Naive thymus-derived CD4-positive, alpha-beta T cell (primary cell): ENCODE data around the gene STX2. TPM values are rescaled to one million over a fixed set of nuclear protein-coding genes. Genes with fewer than 3 reads are reported as not detected.
"Not testable (repeated sequence)": the region's sequence is repeated elsewhere in the genome, so short reads cannot be mapped to it uniquely, and the experiment has no call there.

Source experiments
- ATAC-seq: fragments of 150-1000 bp; cut with Tn5 transposase; 2 replicates; pipeline ENCODE4 v1.10.0; 2021; ENCODE audit warnings: mild to moderate bottlenecking, moderate library complexity
- CTCF ChIA-PET: fragments of 350-600 bp; sonication (Branson Sonifier 250); formaldehyde crosslinking; loops from one replicate; lab custom pipeline; 2021; ENCODE audit warnings: antibody characterized with exemption; lab: Charles Lee
- POLR2A ChIA-PET: fragments of 350-600 bp; sonication (Branson Sonifier 250); formaldehyde crosslinking; loops from one replicate; lab custom pipeline; 2021; ENCODE audit warnings: antibody characterized with exemption, inconsistent platforms; lab: Charles Lee
- DNase-seq, 9 donors: peaks; one replicate each; pipeline versions ENCODE4 v3.0.0 to v3.0.0-alpha.2; 2020 to 2022; ENCODE audit warnings: mixed read lengths in 1 of 9
- H3K27ac ChIP-seq: one replicate; pipeline ENCODE4 v1.7.0; 2013; ENCODE audit warnings: mild to moderate bottlenecking, low read depth, low read length, moderate library complexity
- H3K27me3 ChIP-seq, 2 donors: one replicate each; pipeline ENCODE4 v1.7.0; 2013; ENCODE audit warnings: low read length in 2 of 2, mild to moderate bottlenecking in 2 of 2, moderate library complexity in 2 of 2; ENCODE audit not compliant: control insufficient read depth in 2 of 2, insufficient read depth in 2 of 2
- H3K36me3 ChIP-seq, 3 experiments: 1 replicate in 2 of 3; 2 replicates in 1 of 3; pipeline ENCODE4 v1.7.0; 2013; ENCODE audit warnings: low read length in 3 of 3, mild to moderate bottlenecking in 3 of 3, moderate library complexity in 1 of 3; ENCODE audit not compliant: insufficient read depth in 3 of 3, control insufficient read depth in 2 of 3
- H3K4me1 ChIP-seq, 2 donors: one replicate each; pipeline ENCODE4 v1.7.0; 2013; ENCODE audit warnings: low read length in 2 of 2, mild to moderate bottlenecking in 2 of 2, moderate library complexity in 1 of 2; ENCODE audit not compliant: control insufficient read depth in 2 of 2, insufficient read depth in 2 of 2
- H3K4me3 ChIP-seq: 2 replicates; pipeline ENCODE4 v1.7.0; 2013; ENCODE audit warnings: mild to moderate bottlenecking, low read length
- H3K9me3 ChIP-seq, 3 experiments: 1 replicate in 2 of 3; 2 replicates in 1 of 3; pipeline ENCODE4 v1.7.0; 2013; ENCODE audit warnings: low read length in 3 of 3; ENCODE audit not compliant: control insufficient read depth in 2 of 3
- H3K27ac Mint-ChIP-seq, 9 donors: one replicate each; pipeline ENCODE4 v1.8.0; 2020 to 2022; ENCODE audit warnings: mixed read lengths in 9 of 9, mild to moderate bottlenecking in 8 of 9, moderate library complexity in 5 of 9, inconsistent platforms in 2 of 9
- H3K27me3 Mint-ChIP-seq, 5 donors: one replicate each; pipeline ENCODE4 v1.8.0; 2021 to 2022; ENCODE audit warnings: mixed read lengths in 5 of 5, mild to moderate bottlenecking in 1 of 5
- H3K36me3 Mint-ChIP-seq, 5 donors: one replicate each; pipeline ENCODE4 v1.8.0; 2020 to 2022; ENCODE audit warnings: mixed read lengths in 5 of 5, mild to moderate bottlenecking in 3 of 5, inconsistent platforms in 1 of 5
- H3K4me1 Mint-ChIP-seq, 7 donors: one replicate each; pipeline ENCODE4 v1.8.0; 2020 to 2022; ENCODE audit warnings: mixed read lengths in 7 of 7, mild to moderate bottlenecking in 3 of 7, inconsistent platforms in 1 of 7
- H3K4me3 Mint-ChIP-seq, 10 donors: one replicate each; pipeline ENCODE4 v1.8.0; 2020 to 2022; ENCODE audit warnings: mild to moderate bottlenecking in 10 of 10, mixed read lengths in 10 of 10, moderate library complexity in 6 of 10, inconsistent platforms in 2 of 10
- H3K9me3 Mint-ChIP-seq, 11 donors: one replicate each; pipeline ENCODE4 v1.8.0; 2020 to 2022; ENCODE audit warnings: mixed read lengths in 11 of 11, mild to moderate bottlenecking in 4 of 11, inconsistent platforms in 1 of 11, moderate library complexity in 1 of 11
- intact Hi-C, 2 donors: fragments of 100-400 bp; cut with micrococcal nuclease; formaldehyde crosslinking; loops; one replicate each; pipeline ENCODE4 v1.15.1; 2023
- polyA plus RNA-seq, 2 donors: library from polyadenylated mRNA; unstranded; fragments of 300-500 nt; fragmentation: Illumina TruSeq; gene quantifications; one replicate each; pipeline ENCODE4 v1.2.3, GENCODE V29; 2021
- total RNA-seq, 6 experiments: library from RNA in 5 of 6; stranded (reverse) in 5 of 6; gene quantifications; 1 replicate in 5 of 6; 2 replicates in 1 of 6; pipeline ENCODE4 v1.2.3 and lab custom pipeline; 2021 to 2026

The STX2 gene
- total and polyA plus RNA-seq, 7 experiments from 2014 or later: 7.6 to 30.3 (median 19.0) TPM

GRCh38 chr12:130850418-130851021, 11.5 kb upstream of the STX2 start:
- Histone ChIP-seq H3K36me3 (no peaks in the 10 kb centered on the region), H3K4me1 (no peaks in the 10 kb centered on the region), H3K9me3 (no peaks in the 10 kb centered on the region), H3K27ac (no peak overlapping the region), H3K27me3 (no peaks in the 10 kb centered on the region), H3K4me3 (no peak overlapping the region)
- Mint-ChIP-seq H3K27me3 (peaks cover 0 to 14% (median 6%) of the 10 kb centered on the region in 5 donors), H3K27ac (no peak overlapping the region), H3K4me3 (no peak overlapping the region), H3K9me3 (peaks cover 0 to 2% (median 0%) of the 10 kb centered on the region in 11 donors), H3K36me3 (no peaks in the 10 kb centered on the region), H3K4me1 (no peaks in the 10 kb centered on the region)
- no peak for DNase-seq
- ATAC-seq: no peak
- ChIA-PET CTCF (interaction anchor here (1.4 kb wide), 1 partner anchor 11 kb away, joined by 3 read pairs; the partner anchor contains the start of gene STX2), POLR2A (no interaction called here)
- intact Hi-C loops: no loop called here

DNA sequence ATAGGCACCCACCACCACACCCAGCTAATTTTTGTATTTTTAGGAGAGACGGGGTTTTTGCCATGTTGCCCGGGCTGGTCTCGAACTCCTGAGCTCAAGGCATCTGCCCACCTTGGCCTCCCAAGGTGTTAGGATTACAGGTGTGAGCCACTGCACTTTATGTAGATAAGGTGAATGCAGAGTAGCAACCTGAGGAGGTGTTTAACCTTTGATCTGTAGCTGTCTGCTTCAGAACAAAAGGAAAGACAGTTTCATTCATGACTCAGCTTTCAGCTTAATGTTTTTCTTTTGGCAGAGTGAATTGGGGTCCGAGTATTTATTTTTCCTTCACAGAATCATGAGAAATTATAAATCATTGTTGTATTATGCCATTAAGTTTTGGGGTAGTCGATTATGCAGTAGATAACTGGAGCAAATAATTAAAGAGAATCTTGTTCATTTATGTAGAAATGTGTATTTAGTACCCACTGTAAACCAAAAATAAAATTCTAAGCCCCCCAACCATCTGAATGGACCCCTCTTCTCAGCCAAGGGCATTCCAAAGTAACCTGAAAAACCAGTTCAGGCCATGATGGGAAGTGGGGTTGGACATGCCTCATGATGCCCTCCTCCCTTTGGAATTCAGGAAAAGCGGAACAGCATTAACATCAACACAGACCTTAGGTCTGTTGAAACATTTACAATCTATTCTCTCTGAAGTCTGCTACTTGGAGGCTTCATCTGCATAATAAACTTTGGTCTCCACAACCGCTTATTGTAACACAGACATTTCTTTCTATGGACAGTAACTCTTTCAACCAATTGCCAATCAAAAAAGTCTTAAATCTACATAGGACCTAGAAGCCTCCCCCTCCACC, 10.7 kb upstream of the STX2 start:
- Mint-ChIP-seq H3K4me1 (peaks cover 0 to 4% (median 0%) of the 10 kb centered on the region in 7 donors), H3K27me3 (peaks cover 0 to 10% (median 3%) of the 10 kb centered on the region in 5 donors), H3K4me3 (no peak overlapping the region), H3K36me3 (no peaks in the 10 kb centered on the region), H3K9me3 (peaks cover 0 to 2% (median 0%) of the 10 kb centered on the region in 11 donors), H3K27ac (no peak overlapping the region)
- no peak overlapping the region for H3K4me3 ChIP-seq
- DNase-seq (no peak), ATAC-seq (no peak)
- no peaks in the 10 kb centered on the region for H3K9me3 ChIP-seq
- H3K4me1 ChIP-seq: no peaks in the 10 kb centered on the region
- intact Hi-C loops: no loop called here
- no peaks in the 10 kb centered on the region for H3K36me3 ChIP-seq
- ChIA-PET POLR2A (interaction anchor here (0.5 kb wide), 1 partner anchor 98 kb away, joined by 3 read pairs; no protein-coding TSS in a partner anchor), CTCF (no interaction called here)
- H3K27me3 ChIP-seq: no peaks in the 10 kb centered on the region
- no peak overlapping the region for H3K27ac ChIP-seq

- H3K4me3 Mint-ChIP-seq, H3K27me3 Mint-ChIP-seq, H3K36me3 ChIP-seq, intact Hi-C loops, H3K9me3 ChIP-seq, H3K36me3 Mint-ChIP-seq, H3K4me1 Mint-ChIP-seq, CTCF ChIA-PET, ATAC-seq, H3K4me1 ChIP-seq, H3K4me3 ChIP-seq, H3K27ac ChIP-seq, H3K27ac Mint-ChIP-seq, H3K27me3 ChIP-seq, DNase-seq, H3K9me3 Mint-ChIP-seq: not testable (repeated sequence)
- POLR2A ChIA-PET: interaction anchor here (0.5 kb wide), 1 partner anchor 99 kb away, joined by 3 read pairs; no protein-coding TSS in a partner anchor
Observed at GRCh38 chr12:130848785-130849305, 9.8 kb upstream of the STX2 start.

DNA sequence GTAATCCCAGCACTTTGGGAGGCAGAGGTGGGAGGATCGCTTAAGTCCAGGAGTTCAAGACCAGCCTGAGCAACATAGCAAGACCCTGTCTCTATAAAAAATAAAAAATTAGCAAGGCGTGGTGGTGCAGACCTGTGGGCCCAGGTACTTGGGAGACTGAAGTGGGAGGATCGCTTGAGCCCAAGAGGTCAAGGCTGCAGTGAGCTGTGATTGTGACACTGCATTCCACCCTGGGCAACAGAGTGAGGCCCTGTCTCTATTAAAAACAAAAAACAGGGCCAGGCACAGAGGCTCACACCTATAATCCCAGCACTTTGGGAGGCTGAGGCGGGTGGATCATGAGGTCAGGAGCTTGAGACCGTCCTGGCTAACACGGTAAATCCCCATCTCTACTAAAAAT, 9.1 kb upstream of the STX2 start:
- POLR2A ChIA-PET, H3K27ac ChIP-seq, H3K4me1 Mint-ChIP-seq, H3K4me1 ChIP-seq, H3K27me3 ChIP-seq, ATAC-seq, H3K36me3 Mint-ChIP-seq, H3K4me3 Mint-ChIP-seq, DNase-seq, H3K27me3 Mint-ChIP-seq, H3K27ac Mint-ChIP-seq, H3K9me3 Mint-ChIP-seq, CTCF ChIA-PET, H3K4me3 ChIP-seq, intact Hi-C loops, H3K9me3 ChIP-seq, H3K36me3 ChIP-seq: not testable (repeated sequence)

- Mint-ChIP-seq H3K36me3 (no peaks in the 10 kb centered on the region), H3K27me3 (peaks cover 0 to 6% (median 0%) of the 10 kb centered on the region in 5 donors), H3K27ac (peak overlapping the region in 1 of 9 donors; percentile 58), H3K9me3 (peaks cover 0 to 2% (median 0%) of the 10 kb centered on the region in 11 donors), H3K4me1 (peaks cover 0 to 4% (median 0%) of the 10 kb centered on the region in 7 donors), H3K4me3 (no peak overlapping the region)
- DNase-seq (no peak), ATAC-seq (no peak)
- Histone ChIP-seq H3K27ac (no peak overlapping the region), H3K4me3 (no peak overlapping the region), H3K9me3 (no peaks in the 10 kb centered on the region), H3K36me3 (no peaks in the 10 kb centered on the region), H3K27me3 (no peaks in the 10 kb centered on the region), H3K4me1 (no peaks in the 10 kb centered on the region)
- intact Hi-C loops: no loop called here
- CTCF ChIA-PET: no interaction called here
- POLR2A ChIA-PET: interaction anchor here (0.6 kb wide), 1 partner anchor 21 kb away, joined by 4 read pairs; no protein-coding TSS in a partner anchor
Observed at GRCh38 chr12:130847112-130847511, 8.1 kb upstream of the STX2 start.

GRCh38 chr12:130846369-130846768, 7.3 kb upstream of the STX2 start:
- peaks cover 0 to 6% (median 0%) of the 10 kb centered on the region in 5 donors for H3K27me3 Mint-ChIP-seq
- DNase-seq (no peak), ATAC-seq (no peak)
- Histone ChIP-seq H3K9me3 (no peaks in the 10 kb centered on the region), H3K4me3 (no peak overlapping the region), H3K27ac (no peak overlapping the region), H3K4me1 (no peaks in the 10 kb centered on the region), H3K36me3 (no peaks in the 10 kb centered on the region), H3K27me3 (no peaks in the 10 kb centered on the region)
- no peaks in the 10 kb centered on the region for H3K36me3 Mint-ChIP-seq
- no peak overlapping the region for H3K27ac Mint-ChIP-seq
- peaks cover 0 to 4% (median 0%) of the 10 kb centered on the region in 7 donors for H3K4me1 Mint-ChIP-seq
- POLR2A ChIA-PET: interaction anchor here (0.6 to 1.2 kb wide), 3 partner anchors 14 to 24 kb away, joined by 3 to 4 read pairs (median 4); no protein-coding TSS in a partner anchor
- no peak overlapping the region for H3K4me3 Mint-ChIP-seq
- CTCF ChIA-PET: interaction anchor here (0.8 to 1.7 kb wide), 2 partner anchors 20 to 27 kb away, joined by 3 to 4 read pairs; no protein-coding TSS in a partner anchor
- peaks cover 0 to 2% (median 0%) of the 10 kb centered on the region in 11 donors for H3K9me3 Mint-ChIP-seq
- intact Hi-C loops: no loop called here
